SU-DHL-6 (cell line): Measurements from ENCODE around the gene DFFB.

Experiments used
- CTCF ChIP-seq: fragments of 200-600 bp; sonication (generic); IDR thresholded peaks from one replicate; pipeline ENCODE4 v1.5.1; 2017; ENCODE audit warnings: antibody characterized with exemption, mild to moderate bottlenecking, low read length, moderate library complexity; ENCODE audit not compliant: insufficient read depth, poor library complexity, severe bottlenecking
- EZH2phosphoT487 ChIP-seq: fragments of 200-600 bp; sonication (generic), shearing (Covaris generic); conservative IDR thresholded peaks from 2 replicates; pipeline ENCODE4 v1.6.1; 2018; ENCODE audit warnings: mild to moderate bottlenecking, antibody characterized with exemption, low read length, moderate library complexity, mixed read lengths

DNA sequence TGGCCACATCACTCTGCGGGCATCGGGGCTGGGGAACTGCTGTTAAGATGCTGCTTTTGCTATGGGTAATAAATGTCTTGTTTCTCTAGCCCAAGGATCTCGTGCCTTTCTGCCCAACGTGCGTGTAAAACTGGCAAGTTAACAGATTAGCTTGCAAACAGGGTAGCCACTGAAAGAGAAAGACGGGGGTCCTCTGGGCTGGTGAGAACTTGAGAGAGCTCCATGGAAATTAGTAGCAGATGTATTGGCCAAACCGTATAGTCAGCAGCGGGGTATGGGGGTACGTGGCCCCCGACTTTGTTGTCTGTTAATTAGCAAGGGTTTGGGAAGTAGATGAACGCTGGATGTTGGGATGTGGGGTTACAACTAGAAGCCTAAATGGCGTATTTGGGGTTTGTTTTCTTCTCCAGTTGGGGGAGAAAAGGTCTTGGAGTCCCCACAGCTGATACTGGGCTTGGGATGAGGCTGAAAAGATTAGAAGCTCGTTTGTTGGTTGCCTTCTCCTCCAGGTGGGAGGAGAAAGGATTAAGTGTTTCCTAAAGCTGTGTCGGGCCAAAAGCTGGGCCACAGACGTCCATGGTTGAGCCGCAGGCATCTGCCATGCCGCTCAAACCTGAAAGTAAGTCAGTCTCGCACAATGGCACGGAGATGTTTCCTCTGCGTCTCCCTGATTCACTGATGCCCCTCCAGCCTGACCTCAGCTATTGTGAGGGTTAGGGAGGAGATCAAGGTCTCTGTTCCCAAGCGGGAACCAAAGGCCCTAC is 75.1 kb downstream of the DFFB start:
- TF ChIP-seq CTCF (no peak), EZH2phosphoT487 (no peak)
